HK-2 (cell line): ENCODE measurements around the gene CREBBP.

ENCODE experiments used
- DNase-seq: peaks from one replicate; pipeline ENCODE4 v3.0.0-alpha.2; 2018; ENCODE audit not compliant: unreplicated experiment

The CREBBP gene

GRCh38 chr16:3824121-3824795, 56.3 kb downstream of the CREBBP start:
- DNase-seq, result no peak

- DNase-seq, result no peak
Observed at GRCh38 chr16:3823427-3823826, 57.1 kb downstream of the CREBBP start.

- DNase-seq, result no peak
Observed at GRCh38 chr16:3822366-3823045, 58.0 kb downstream of the CREBBP start.

- no peak for DNase-seq
Observed at GRCh38 chr16:3821184-3821583, 59.3 kb downstream of the CREBBP start.

GRCh38 chr16:3819746-3820724, 60.5 kb downstream of the CREBBP start:
- DNase-seq, result no peak

GRCh38 chr16:3819175-3819527, 61.4 kb downstream of the CREBBP start:
- no peak for DNase-seq

- no peak for DNase-seq
Observed at GRCh38 chr16:3816326-3816725, 64.2 kb downstream of the CREBBP start.

GRCh38 chr16:3814755-3815154, 65.8 kb downstream of the CREBBP start:
- no peak for DNase-seq

- no peak for DNase-seq
Observed at GRCh38 chr16:3812469-3813172, 67.9 kb downstream of the CREBBP start.

- DNase-seq, result no peak
Observed at GRCh38 chr16:3810818-3811217, 69.7 kb downstream of the CREBBP start.

- DNase-seq, result no peak
Observed at GRCh38 chr16:3810198-3810664, 70.3 kb downstream of the CREBBP start.

- no peak for DNase-seq
Observed at GRCh38 chr16:3808308-3809063, 72.0 kb downstream of the CREBBP start.

GRCh38 chr16:3807425-3808123, 72.9 kb downstream of the CREBBP start:
- DNase-seq, result no peak

GRCh38 chr16:3804426-3805016, 76.0 kb downstream of the CREBBP start:
- DNase-seq, result no peak

- DNase-seq, result no peak
Observed at GRCh38 chr16:3800477-3801270, 79.8 kb downstream of the CREBBP start.

- DNase-seq, result no peak
Observed at GRCh38 chr16:3800019-3800418, 80.5 kb downstream of the CREBBP start.

- DNase-seq, result no peak
Observed at GRCh38 chr16:3799354-3799753, 81.2 kb downstream of the CREBBP start.

GRCh38 chr16:3798838-3799237, 81.7 kb downstream of the CREBBP start:
- DNase-seq, result no peak
